GM15510 (cell line): ENCODE results near the gene TNFRSF21.

Source experiments
- POLR2A ChIP-seq: IDR thresholded peaks from 3 replicates; pipeline ENCODE4 v1.6.1; 2011; ENCODE audit warnings: borderline replicate concordance; ENCODE audit not compliant: insufficient read length; ENCODE audit errors: extremely low read depth

TNFRSF21 gene, protein sequence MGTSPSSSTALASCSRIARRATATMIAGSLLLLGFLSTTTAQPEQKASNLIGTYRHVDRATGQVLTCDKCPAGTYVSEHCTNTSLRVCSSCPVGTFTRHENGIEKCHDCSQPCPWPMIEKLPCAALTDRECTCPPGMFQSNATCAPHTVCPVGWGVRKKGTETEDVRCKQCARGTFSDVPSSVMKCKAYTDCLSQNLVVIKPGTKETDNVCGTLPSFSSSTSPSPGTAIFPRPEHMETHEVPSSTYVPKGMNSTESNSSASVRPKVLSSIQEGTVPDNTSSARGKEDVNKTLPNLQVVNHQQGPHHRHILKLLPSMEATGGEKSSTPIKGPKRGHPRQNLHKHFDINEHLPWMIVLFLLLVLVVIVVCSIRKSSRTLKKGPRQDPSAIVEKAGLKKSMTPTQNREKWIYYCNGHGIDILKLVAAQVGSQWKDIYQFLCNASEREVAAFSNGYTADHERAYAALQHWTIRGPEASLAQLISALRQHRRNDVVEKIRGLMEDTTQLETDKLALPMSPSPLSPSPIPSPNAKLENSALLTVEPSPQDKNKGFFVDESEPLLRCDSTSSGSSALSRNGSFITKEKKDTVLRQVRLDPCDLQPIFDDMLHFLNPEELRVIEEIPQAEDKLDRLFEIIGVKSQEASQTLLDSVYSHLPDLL

DNA sequence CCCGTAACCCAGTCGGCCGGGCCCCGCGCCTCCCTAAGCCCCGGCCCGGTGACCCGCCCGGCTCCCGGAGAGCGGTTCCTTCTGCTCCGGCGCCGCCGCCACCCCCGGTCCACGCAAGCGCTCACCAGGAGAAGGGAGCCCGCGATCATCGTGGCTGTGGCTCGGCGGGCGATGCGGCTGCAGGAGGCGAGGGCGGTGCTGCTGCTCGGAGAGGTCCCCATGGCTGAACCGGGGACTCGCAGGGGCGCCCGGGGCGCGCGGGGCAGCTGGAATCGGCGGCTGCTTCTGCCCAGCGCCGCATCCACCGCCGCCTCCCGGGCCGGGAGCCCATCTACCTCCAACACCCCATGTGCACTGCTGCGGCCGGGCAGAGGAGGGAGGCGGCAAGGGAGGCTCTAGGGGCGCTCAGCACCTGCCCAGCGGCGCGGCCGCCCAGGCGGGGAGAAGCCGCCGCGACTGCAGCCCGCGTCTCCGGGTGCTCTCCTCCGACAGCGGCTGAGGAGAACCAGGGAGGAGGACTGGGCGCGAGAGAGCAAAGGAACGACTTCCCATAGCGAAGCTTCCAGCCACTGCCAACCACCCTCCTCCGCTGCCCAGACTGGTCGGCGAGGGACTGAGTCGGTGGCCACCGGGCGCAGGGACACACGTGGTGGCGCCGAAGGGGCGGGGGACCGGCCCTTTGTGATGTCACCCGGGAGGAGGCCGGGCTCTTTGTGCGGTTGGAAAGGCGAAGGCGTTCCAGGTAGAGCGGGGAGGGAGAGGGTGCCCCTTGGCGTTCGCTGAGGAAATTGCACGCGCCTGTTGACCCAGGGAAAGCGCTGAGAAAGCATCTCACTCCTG is at the start of gene TNFRSF21:
TSS of gene TNFRSF21 (minus strand) at position 615 of the 840 bp plus-strand sequence. CDS start at position 221, 394 bp downstream.
- no peak for TF ChIP-seq POLR2A

DNA sequence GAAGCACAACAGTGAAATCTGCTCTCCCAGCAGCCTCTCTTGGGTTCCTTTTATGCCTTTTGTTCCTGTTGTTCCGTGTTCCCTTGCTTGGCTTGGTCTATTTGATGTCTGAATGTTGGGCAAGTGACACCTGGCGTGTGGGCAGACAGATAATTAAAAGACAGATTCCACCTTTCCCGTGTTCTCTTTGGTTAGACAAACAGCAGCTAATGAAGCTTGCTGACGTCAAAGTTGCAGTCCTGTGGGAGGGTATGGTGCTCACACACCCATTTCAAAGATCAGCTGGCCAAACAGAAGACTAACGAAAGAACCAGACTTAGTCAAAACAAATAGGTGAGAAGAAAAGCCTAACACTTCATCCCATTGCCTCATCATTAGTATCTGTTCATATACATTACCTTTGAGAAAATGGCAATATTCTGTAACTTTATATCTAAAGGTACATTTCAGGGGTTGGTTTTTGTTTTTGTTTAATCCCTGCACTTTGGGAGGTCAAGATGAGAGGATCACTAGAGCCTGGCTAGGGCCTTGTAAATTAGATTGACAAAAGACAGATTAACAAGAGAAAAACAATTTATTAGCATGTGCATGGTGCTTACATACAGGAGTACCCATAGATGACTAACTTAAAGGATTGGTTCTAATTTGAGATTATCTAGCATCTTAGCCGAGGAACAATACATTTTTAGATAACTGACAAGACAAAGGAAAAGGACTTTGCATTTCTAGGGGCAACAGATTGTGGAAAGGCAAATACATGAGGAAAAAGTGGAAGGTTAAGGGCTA is 48.9 kb upstream of the TNFRSF21 start:
- no peak for TF ChIP-seq POLR2A

DNA sequence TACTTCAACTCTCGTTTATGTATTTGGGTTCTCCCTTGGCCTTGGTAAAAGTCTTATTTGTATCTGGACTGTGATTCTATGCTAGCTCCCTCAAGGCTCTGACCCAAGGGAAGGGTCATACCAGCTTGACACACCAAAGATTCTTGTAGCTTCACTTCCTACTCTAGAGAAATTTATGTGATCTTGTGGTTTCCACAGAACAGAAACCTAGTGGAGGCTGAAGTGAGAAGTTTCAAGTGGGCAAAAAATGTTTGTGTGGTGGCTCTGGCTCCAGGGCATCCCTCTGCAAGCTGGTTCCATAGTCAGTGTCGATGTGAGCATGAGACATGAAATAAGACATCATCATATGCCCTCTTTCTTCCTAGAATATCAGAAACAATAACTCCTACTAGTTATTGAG is 48.1 kb upstream of the TNFRSF21 start:
- no peak for TF ChIP-seq POLR2A

DNA sequence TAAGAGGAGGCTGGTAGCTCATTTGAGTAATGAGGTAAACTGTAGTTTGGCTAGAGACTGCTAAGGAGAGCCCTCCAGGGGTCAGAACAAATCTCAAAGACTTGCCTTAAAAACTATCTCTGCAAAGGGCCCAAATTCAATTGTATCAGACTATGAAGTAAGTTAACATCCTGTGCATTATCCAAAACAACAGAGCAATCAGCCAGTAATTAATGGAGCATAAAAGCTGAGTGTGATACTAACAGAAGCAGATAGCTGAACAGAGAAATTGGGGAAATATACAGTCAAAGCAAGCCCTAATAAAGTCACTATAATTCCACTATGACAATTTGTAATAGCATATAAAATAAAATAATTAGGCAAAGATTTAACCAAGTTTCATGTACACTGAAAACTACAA is 45.8 kb upstream of the TNFRSF21 start:
- no peak for TF ChIP-seq POLR2A

DNA sequence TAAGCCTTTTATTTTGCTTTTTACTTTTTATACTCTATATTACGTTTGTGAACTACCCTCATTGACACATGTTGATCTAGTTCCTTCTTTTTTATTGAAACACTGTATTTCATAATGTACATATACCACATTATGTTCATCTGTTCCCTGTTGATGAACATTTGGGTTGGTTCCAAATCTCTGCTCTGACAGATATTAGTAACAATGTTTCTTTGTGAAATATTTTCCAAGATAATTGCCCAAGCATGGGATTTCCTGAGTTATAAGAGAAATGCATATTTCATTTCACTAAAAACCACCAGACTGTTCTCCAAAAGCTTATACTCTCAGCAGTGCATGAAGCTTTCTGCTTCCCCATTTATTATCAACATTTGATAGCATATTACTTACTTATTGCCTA is 44.2 kb upstream of the TNFRSF21 start:
- TF ChIP-seq POLR2A: no peak

DNA sequence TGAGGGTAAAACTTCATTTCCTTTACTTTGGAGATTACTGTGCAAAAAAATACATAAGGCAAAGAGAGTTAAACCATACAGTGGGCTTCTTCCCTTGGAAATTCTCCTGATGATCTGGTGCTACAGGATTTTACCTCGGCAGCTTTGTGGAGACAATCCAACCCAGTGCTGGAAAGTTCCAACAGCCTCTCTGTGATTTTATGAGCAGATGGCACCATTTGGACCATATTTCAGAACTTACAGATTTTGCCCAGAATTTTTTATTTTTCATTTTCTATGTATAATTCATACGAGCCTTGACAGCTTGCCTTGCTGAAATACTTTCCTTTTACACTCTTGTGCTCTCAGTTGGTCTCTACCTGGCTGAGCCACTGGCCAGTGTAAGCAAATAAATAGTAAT is 43.3 kb upstream of the TNFRSF21 start:
- no peak for TF ChIP-seq POLR2A

DNA sequence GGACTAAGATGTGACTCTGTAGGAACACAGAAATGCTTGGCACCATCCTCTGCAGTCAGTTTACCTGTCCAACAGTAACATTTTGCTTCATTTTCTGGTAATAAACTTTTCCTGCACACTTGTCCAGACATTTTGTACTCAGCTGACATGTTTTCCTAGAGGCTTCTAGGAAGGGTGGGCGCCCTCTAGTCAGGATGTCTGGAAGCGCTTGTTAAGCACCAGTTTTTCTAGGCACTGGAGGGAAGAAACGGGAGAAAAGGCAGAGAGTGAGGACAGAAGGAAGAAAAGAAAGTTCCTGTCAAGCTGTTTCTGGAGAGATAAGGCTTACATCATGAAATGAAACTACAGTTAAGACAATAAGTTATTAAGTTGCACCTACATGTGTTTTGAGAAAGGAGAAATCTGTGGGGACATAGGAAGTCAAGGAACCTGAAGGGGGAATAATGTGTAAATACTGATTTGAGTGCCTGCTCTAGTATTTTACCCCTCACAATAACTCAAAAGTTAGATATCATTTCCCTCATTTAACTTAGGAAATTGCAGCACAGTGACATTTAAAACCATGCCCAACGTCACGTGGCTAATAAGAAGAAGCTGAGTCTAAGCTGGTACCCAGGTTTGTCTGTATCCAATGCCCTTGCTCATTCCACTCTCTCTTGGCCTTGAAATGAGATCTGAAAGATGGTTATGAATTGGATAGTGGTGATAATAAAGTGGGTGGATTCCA is 42.7 kb upstream of the TNFRSF21 start:
- TF ChIP-seq POLR2A: no peak

DNA sequence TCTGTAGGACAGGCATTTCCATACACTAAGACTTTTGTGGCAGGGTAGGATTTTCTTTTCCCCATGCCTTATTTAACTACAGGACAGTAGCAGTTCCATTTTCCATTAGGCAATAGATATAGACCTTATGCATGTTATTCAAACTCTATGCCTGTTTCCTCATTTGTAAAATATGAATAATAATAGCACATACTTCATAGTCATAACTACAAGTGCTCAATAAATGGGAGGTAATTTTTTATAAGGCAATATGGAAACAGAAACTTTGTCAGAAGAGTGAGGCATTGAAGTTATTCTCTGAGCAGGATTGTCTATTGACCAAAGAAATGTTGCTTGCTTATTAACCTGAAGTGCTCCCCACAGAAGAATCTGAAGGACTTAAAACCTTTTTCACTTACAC is 41.9 kb upstream of the TNFRSF21 start:
- TF ChIP-seq POLR2A: no peak

DNA sequence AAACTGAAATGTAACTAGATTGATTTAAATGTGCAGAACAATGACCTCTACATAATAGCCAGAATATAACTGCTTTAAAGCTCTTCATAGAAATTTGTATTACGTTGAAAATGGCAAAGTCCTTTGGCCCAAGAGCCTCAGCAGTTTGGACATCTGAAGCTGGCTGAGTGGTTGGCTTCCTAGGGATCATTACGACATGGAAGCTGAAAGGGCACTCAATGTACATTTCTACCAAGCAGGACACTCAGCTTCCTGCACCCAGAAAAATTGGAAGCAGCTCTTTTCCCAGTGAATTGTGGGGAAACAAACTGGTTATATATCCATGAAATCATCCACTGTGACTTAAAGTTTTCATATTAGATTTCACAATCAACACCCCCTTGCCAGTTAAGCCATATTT is 40.2 kb upstream of the TNFRSF21 start:
- no peak for TF ChIP-seq POLR2A

DNA sequence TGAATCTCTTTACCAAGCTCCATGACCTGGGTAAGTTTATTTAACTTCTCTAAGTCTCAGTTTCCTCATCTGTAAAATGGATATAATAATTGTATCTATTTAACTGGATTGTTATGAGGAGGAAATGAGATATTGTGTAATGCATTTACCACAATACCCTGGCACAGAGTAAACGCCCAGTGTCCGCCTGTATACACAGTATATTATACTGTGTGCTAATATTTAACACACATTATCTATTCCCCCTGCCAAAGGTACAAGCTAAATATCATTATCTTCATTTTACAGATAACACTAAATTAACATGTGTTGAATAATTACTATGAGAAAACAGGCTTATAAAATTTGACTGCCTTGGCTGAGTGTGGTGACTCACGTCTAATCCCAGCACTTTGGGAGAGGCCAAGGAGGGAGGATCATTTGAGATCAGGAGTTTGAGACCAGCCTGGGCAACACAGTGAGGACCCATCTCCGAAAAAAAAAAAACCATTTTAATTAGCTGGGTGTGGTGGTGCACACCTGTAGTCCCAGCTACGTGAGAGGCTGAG is 38.7 kb upstream of the TNFRSF21 start:
- TF ChIP-seq POLR2A: no peak

DNA sequence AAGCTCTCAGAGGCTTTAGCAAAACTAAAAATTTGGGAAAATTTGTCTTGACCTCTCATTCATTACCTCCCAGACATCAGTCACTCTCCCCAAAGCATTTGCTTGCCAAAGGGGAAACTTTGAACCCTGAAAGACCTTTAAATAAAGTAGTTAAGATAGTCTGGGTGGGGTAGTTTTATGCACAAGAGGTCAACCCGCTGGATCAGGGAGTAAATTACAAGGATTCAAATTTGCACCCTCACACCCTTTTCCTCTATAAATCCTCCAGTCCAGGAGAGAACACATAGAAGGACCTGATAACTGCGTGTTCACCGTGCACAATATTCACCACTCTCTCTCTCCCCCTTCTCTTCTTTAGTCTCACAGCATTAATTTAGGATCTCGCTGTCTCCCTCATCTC is 36.1 kb upstream of the TNFRSF21 start:
- TF ChIP-seq POLR2A: no peak

DNA sequence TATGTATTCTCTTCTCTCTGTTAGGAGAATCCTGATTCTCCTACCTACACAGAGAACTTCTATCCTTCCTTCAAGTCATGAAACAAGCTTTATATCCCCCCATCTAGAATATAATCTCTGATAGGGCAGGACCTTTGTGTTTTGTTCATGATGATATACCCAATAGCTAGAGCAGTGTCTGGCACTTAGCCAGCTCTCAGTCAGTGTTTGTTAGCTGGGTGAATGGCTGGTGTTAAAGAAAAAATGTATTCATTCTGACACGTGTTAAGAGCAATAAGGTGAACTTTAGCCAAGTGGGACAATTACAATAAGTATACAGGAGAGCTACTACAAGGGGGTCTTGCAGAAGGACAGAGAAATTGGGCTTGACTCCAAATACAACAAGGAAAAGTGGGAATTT is 34.3 kb upstream of the TNFRSF21 start:
- TF ChIP-seq POLR2A: no peak

DNA sequence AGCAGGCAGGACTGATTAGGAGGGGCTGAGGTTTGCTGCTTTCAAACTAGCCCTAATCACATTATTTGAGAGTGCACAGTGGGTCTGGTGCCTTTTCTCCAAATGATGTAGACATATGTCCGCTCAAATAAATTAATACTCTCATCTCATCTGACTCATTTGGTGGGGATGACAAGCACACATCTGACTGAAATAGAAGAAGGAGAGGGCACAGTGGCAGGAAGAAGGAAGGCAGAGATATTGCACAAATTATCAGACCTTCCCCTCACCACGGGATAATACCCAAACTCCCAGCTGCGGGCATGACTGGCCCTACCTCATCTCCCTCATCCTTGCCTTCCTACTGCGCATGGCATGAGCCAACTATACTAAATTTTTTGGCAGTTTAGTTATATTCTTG is 33.9 kb upstream of the TNFRSF21 start:
- TF ChIP-seq POLR2A: no peak

DNA sequence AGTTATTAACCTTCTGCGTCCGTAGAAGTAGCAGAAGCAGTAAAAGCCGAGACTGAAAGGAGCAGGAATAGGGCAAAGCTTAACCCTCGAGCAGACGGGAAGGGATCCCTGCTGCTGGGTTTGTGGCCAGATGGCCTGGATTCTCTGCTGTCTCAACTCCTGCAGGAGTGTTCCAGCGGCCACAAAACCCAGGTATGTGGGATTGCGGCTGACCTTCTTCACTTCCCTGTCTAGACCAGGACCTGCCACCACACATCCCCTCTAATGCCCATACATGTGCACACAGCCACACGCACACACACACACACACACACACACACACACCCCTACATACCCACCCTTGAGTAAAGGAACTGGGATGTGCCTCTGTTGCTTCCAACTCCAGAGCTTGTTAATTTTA is 33.1 kb upstream of the TNFRSF21 start:
- TF ChIP-seq POLR2A: no peak

DNA sequence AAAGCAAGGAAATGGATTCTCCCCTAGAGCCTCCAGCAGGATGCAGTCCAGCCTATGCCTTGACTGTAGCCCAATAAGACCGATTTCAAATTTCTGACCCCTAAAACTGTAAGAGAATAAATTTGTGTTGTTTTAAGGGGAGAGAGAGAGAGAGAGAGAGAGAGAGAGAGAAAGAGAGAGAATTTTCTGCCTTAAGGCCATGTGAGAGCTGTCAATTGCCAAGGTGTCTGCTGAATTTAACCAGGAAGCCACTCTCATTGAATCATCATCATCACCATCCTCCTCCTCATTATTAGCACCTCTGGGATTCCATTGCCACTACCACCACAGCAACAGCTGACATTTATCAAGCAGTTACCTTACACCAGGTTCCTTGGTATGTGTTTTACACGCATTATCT is 27.8 kb upstream of the TNFRSF21 start:
- TF ChIP-seq POLR2A: no peak

DNA sequence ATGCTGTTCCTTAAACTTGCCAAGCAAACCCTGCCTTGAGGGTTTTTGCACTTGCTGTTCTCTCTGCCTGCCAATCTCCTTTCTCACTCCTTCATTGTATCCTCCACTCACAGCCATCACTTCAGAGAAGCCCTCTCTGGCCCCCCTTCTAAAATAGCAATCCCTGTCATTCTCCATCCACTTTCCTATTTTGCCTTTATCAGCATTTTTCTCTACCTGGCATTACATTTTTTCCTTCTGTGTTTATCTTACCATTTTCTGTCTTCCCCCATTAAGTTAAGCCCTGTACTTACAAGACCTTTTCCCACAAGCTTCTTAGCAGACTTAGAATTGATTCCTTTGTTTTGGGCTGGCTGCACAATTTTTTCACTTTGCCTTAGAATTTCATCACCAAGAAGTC is 26.6 kb upstream of the TNFRSF21 start:
- TF ChIP-seq POLR2A: no peak
